Activated naive CD4-positive, alpha-beta T cell treated with anti-CD3 and anti-CD28 coated beads, Interleukin-2, amount 50 U/mL, for 72 hours (primary cell): ENCODE results near the gene CDH18. TPM values are rescaled to one million over a fixed set of nuclear protein-coding genes. Genes with fewer than 3 reads are reported as not detected.
A peak's percentile ranks its signal among the peaks of the same experiment; 100 is the strongest.

Experiments used
- ATAC-seq, 2 donors: fragments of 150-1000 bp; cut with Tn5 transposase; 2 replicates each; pipeline ENCODE4 v1.10.0; 2021; ENCODE audit warnings: mild to moderate bottlenecking in 2 of 2, moderate library complexity in 2 of 2
- DNase-seq, 2 donors: peaks; one replicate each; pipeline ENCODE4 v3.0.0; 2021 to 2022; ENCODE audit warnings: low spot score in 2 of 2
- H3K27ac Mint-ChIP-seq, 2 donors: one replicate each; pipeline ENCODE4 v1.8.0; 2022; ENCODE audit warnings: mild to moderate bottlenecking in 2 of 2, mixed read lengths in 2 of 2
- H3K36me3 Mint-ChIP-seq, 2 donors: one replicate each; pipeline ENCODE4 v1.8.0; 2022; ENCODE audit warnings: mixed read lengths in 2 of 2
- H3K9me3 Mint-ChIP-seq, 2 donors: one replicate each; pipeline ENCODE4 v1.8.0; 2022; ENCODE audit warnings: mixed read lengths in 2 of 2
- total RNA-seq, 2 donors: library from RNA; stranded (reverse); gene quantifications; one replicate each; pipeline ENCODE4 v1.2.3, GENCODE V29; 2022

Gene CDH18
- total RNA-seq, 2 donors from 2014 or later, result not detected

- no peaks in the 10 kb centered on the region for H3K36me3 Mint-ChIP-seq
- H3K9me3 Mint-ChIP-seq, result peaks cover 10 to 14% of the 10 kb centered on the region in 2 donors
- no peak for DNase-seq
- no peak overlapping the region for H3K27ac Mint-ChIP-seq
- no peak for ATAC-seq
Observed at GRCh38 chr5:19615071-19615470, 372.9 kb downstream of the CDH18 start.

GRCh38 chr5:19608444-19609002, 379.5 kb downstream of the CDH18 start:
- H3K27ac Mint-ChIP-seq, result no peak overlapping the region
- DNase-seq, result no peak
- ATAC-seq, result no peak
- H3K9me3 Mint-ChIP-seq, result peaks cover 11 to 14% of the 10 kb centered on the region in 2 donors
- H3K36me3 Mint-ChIP-seq, result no peaks in the 10 kb centered on the region

GRCh38 chr5:19605846-19606407, 382.1 kb downstream of the CDH18 start:
- no peak for ATAC-seq
- DNase-seq, result no peak
- Mint-ChIP-seq H3K27ac (no peak overlapping the region), H3K36me3 (no peaks in the 10 kb centered on the region), H3K9me3 (peaks cover 8% of the 10 kb centered on the region in 2 donors)

- Mint-ChIP-seq H3K36me3 (no peaks in the 10 kb centered on the region), H3K9me3 (peaks cover 11 to 21% of the 10 kb centered on the region in 2 donors), H3K27ac (no peak overlapping the region)
- ATAC-seq, result no peak
- DNase-seq, result no peak
Observed at GRCh38 chr5:19584131-19584530, 403.9 kb downstream of the CDH18 start.

GRCh38 chr5:19577882-19578281, 410.1 kb downstream of the CDH18 start:
- Mint-ChIP-seq H3K27ac (no peak overlapping the region), H3K9me3 (peaks cover 7 to 11% of the 10 kb centered on the region in 2 donors), H3K36me3 (no peaks in the 10 kb centered on the region)
- DNase-seq, result no peak
- ATAC-seq, result no peak

GRCh38 chr5:19568004-19568403, 420.0 kb downstream of the CDH18 start:
- H3K9me3 Mint-ChIP-seq, result peaks cover 29 to 34% of the 10 kb centered on the region in 2 donors
- H3K36me3 Mint-ChIP-seq, result peaks cover 0 to 4% of the 10 kb centered on the region in 2 donors
- H3K27ac Mint-ChIP-seq, result no peak overlapping the region
- ATAC-seq (no peak), DNase-seq (no peak)

GRCh38 chr5:19565466-19565865, 422.5 kb downstream of the CDH18 start:
- Mint-ChIP-seq H3K36me3 (peaks cover 0 to 4% of the 10 kb centered on the region in 2 donors), H3K9me3 (peaks cover 29 to 37% of the 10 kb centered on the region in 2 donors), H3K27ac (no peak overlapping the region)
- ATAC-seq, result no peak
- DNase-seq, result no peak

- H3K27ac Mint-ChIP-seq, result no peak overlapping the region
- peaks cover 29 to 36% of the 10 kb centered on the region in 2 donors for H3K9me3 Mint-ChIP-seq
- peaks cover 0 to under 1% of the 10 kb centered on the region in 2 donors for H3K36me3 Mint-ChIP-seq
- DNase-seq, result no peak
- no peak for ATAC-seq
Observed at GRCh38 chr5:19564036-19564435, 424.0 kb downstream of the CDH18 start.

GRCh38 chr5:19555876-19556275, 432.1 kb downstream of the CDH18 start:
- no peak for ATAC-seq
- H3K27ac Mint-ChIP-seq, result no peak overlapping the region
- DNase-seq, result no peak
- H3K9me3 Mint-ChIP-seq, result peaks cover 18 to 19% of the 10 kb centered on the region in 2 donors
- no peaks in the 10 kb centered on the region for H3K36me3 Mint-ChIP-seq

- Mint-ChIP-seq H3K27ac (no peak overlapping the region), H3K36me3 (no peaks in the 10 kb centered on the region), H3K9me3 (peaks cover 16 to 18% of the 10 kb centered on the region in 2 donors)
- ATAC-seq, result no peak
- DNase-seq, result no peak
Observed at GRCh38 chr5:19555436-19555835, 432.6 kb downstream of the CDH18 start.

GRCh38 chr5:19554524-19554923, 433.5 kb downstream of the CDH18 start:
- ATAC-seq, result no peak
- H3K9me3 Mint-ChIP-seq, result peaks cover 17 to 23% of the 10 kb centered on the region in 2 donors
- DNase-seq, result no peak
- no peak overlapping the region for H3K27ac Mint-ChIP-seq
- no peaks in the 10 kb centered on the region for H3K36me3 Mint-ChIP-seq

- Mint-ChIP-seq H3K27ac (no peak overlapping the region), H3K9me3 (peaks cover 13 to 20% of the 10 kb centered on the region in 2 donors), H3K36me3 (no peaks in the 10 kb centered on the region)
- DNase-seq (no peak), ATAC-seq (no peak)
Observed at GRCh38 chr5:19547640-19548039, 440.4 kb downstream of the CDH18 start.

GRCh38 chr5:19546521-19546920, 441.5 kb downstream of the CDH18 start:
- H3K9me3 Mint-ChIP-seq, result peaks cover 13 to 21% of the 10 kb centered on the region in 2 donors
- ATAC-seq (no peak), DNase-seq (no peak)
- H3K36me3 Mint-ChIP-seq, result no peaks in the 10 kb centered on the region
- H3K27ac Mint-ChIP-seq, result no peak overlapping the region

GRCh38 chr5:19538607-19539006, 449.4 kb downstream of the CDH18 start:
- ATAC-seq, result no peak
- Mint-ChIP-seq H3K36me3 (peaks cover 0 to 10% of the 10 kb centered on the region in 2 donors), H3K27ac (no peak overlapping the region), H3K9me3 (peaks cover 18 to 22% of the 10 kb centered on the region in 2 donors)
- DNase-seq, result no peak

GRCh38 chr5:19536387-19536786, 451.6 kb downstream of the CDH18 start:
- ATAC-seq (no peak), DNase-seq (no peak)
- no peak overlapping the region for H3K27ac Mint-ChIP-seq
- H3K9me3 Mint-ChIP-seq, result peaks cover 25 to 33% of the 10 kb centered on the region in 2 donors
- peaks cover 0 to 9% of the 10 kb centered on the region in 2 donors for H3K36me3 Mint-ChIP-seq

- Mint-ChIP-seq H3K36me3 (no peaks in the 10 kb centered on the region), H3K9me3 (peaks cover 15 to 30% of the 10 kb centered on the region in 2 donors), H3K27ac (no peak overlapping the region)
Observed at GRCh38 chr5:19534751-19535150, 453.2 kb downstream of the CDH18 start.

GRCh38 chr5:19532936-19533335, 455.1 kb downstream of the CDH18 start:
- no peak for DNase-seq
- no peak overlapping the region for H3K27ac Mint-ChIP-seq
- no peaks in the 10 kb centered on the region for H3K36me3 Mint-ChIP-seq
- ATAC-seq, result no peak
- peaks cover 15 to 30% of the 10 kb centered on the region in 2 donors for H3K9me3 Mint-ChIP-seq

More at GRCh38 chr5:19534751-19535150, 453.2 kb downstream of the CDH18 start:
- ATAC-seq, result no peak
- no peak for DNase-seq

GRCh38 chr5:19531374-19531952, 456.5 kb downstream of the CDH18 start:
- Mint-ChIP-seq H3K9me3 (peaks cover 9 to 21% of the 10 kb centered on the region in 2 donors), H3K27ac (no peak overlapping the region), H3K36me3 (no peaks in the 10 kb centered on the region)
- no peak for DNase-seq
- peak in 1 of 2 donors; percentile 73 for ATAC-seq
